DND-41 (cell line): ENCODE results near the gene PSMA5.

ENCODE experiments used
- CTCF ChIP-seq: IDR thresholded peaks from 2 replicates; pipeline ENCODE4 v1.5.1; 2012; ENCODE audit warnings: borderline replicate concordance, low read length, moderate library complexity, mild to moderate bottlenecking; ENCODE audit not compliant: poor library complexity, severe bottlenecking; ENCODE audit errors: extremely low read depth
- EZH2 ChIP-seq: IDR thresholded peaks from 3 replicates; pipeline ENCODE4 v1.6.1; 2012; ENCODE audit warnings: borderline replicate concordance, low read depth, mild to moderate bottlenecking, moderate library complexity, low read length, inconsistent platforms; ENCODE audit not compliant: severe bottlenecking

GRCh38 chr1:109404838-109405237 lies 21.4 kb downstream of the PSMA5 start:
- TF ChIP-seq CTCF = no peak
- TF ChIP-seq EZH2 = no peak
